VCaP (cell line): ENCODE results near the gene PDE4DIP.
"Not testable (repeated sequence)": the region's sequence is repeated elsewhere in the genome, so short reads cannot be mapped to it uniquely, and the experiment has no call there.

Experiments
- H3K27ac ChIP-seq: fragments of 450-650 bp; 2 replicates; pipeline ENCODE4 v1.5.1; 2017

PDE4DIP gene

GRCh38 chr1:148844220-148844619 is at the start of gene PDE4DIP:
TSS of gene PDE4DIP (plus strand) at chr1:148844428. CDS start at chr1:148844775, 347 bp downstream.
- H3K27ac ChIP-seq = not testable (repeated sequence)

DNA sequence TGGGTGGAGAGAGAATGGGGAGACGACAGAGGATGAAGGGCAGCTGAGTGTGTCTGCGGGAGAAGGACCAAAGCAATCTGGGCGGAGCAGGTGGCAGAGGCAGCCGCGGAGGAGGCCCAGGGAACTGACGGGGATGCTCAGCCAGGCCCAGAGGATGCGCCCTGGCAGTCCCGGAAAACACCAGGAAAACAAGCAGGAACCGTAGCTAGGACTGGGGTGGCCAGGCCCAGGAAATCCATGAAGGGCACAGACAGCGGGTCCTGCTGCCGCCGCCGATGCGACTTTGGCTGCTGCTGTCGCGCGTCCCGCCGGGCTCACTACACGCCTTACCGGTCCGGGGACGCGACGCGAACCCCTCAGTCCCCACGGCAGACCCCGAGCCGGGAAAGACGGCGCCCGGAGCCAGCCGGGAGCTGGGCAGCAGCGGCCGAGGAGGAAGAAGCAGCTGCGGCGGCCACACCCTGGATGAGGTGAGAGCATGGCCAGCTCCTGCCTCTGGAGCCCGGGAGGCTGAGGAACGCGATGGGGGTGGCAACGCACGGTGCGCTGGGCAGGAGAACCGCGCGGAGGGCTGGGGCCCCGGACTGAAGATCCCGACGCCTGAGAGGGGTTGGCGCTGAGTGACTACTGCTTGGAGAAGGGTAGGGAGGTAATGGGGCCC is 35.8 kb upstream of the PDE4DIP start:
- H3K27ac ChIP-seq = not testable (repeated sequence)

GRCh38 chr1:148808929-148809283 is 35.3 kb upstream of the PDE4DIP start:
- not testable (repeated sequence) for H3K27ac ChIP-seq

DNA sequence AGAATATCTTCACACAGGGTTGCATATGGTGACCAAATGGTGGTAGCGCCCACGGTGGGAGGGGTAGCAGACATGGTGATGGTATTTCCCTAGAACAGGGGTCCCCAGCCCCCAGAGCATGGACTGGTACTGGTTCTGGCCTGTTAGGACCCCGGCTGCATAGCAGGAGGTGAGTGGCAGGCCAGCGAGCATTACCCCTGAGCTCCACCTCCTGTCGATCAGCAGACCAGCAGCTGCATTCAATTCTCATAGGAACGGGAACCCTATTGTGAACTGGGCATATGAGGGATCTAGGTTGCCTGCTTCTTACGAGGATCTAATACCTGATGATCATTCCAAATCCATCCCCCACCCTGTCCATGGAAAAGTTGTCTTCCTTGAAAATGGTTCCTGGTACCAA is 22.0 kb upstream of the PDE4DIP start:
- H3K27ac ChIP-seq = not testable (repeated sequence)

DNA sequence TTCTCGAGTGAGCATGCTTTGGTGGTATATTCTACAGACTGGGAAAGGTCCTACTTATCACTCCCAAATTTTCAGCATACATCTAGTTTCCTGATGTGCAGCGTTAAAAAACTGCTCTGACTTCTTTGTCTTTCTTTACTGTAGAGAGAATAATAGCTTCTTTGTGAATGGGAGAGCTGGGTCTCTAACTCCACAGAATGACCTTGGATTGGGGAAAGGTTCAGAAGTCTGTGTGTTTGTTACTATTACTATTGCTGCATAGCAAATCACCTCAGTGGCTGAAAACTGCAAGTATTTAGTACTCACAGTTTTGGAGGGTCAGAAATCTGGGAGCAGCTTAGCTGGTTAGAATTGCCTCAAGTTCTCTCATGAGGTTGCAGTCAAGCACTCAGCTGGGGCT is 20.4 kb upstream of the PDE4DIP start:
- not testable (repeated sequence) for H3K27ac ChIP-seq

GRCh38 chr1:148825029-148825428 is 19.2 kb upstream of the PDE4DIP start:
- H3K27ac ChIP-seq = not testable (repeated sequence)

- not testable (repeated sequence) for H3K27ac ChIP-seq
These were observed 15.7 kb upstream of the PDE4DIP start for GRCh38 chr1:148828531-148828930.

GRCh38 chr1:148828962-148829361 is 15.3 kb upstream of the PDE4DIP start:
- H3K27ac ChIP-seq = not testable (repeated sequence)

DNA sequence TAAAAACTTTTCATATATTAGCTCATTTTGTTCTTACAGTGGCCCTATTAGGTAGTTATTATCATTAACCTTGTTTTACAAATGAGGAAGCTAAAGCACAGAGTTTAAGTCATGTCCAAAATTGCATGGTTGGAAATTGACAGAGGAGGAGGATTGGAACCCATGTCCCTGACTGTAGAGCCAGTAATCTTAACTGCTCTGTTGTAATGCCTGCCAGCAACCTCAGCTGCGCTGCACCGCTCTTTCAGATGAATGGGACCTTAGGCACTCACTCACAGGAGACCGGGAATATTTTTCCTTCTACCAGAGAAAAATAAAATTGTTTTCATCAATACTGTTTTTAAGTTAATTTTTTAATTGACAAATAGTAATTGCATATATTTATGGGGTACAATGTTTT is 14.9 kb upstream of the PDE4DIP start:
- not testable (repeated sequence) for H3K27ac ChIP-seq

GRCh38 chr1:148841262-148841661 is 3.0 kb upstream of the PDE4DIP start:
- H3K27ac ChIP-seq = not testable (repeated sequence)

DNA sequence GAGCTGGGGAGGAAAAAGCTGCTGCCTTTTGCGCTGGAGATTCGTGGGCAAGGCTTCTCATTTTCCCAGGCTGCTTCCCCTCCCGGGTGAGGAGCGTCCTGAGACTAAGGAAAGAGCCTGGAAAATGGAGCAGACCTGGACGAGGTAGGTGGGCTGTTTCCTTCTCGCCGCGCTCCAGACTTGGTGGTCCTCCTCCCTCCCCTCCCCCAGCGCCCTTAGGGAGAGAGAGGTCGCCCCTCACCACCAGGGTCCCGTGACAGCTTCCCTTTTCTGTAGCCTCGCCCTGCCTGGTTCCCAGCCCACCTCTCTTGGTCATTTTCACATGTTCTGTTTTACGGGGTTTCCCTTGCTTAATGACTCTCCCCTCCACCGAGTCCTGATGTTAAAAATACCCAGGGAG is 423 bp downstream of the PDE4DIP start:
- not testable (repeated sequence) for H3K27ac ChIP-seq

DNA sequence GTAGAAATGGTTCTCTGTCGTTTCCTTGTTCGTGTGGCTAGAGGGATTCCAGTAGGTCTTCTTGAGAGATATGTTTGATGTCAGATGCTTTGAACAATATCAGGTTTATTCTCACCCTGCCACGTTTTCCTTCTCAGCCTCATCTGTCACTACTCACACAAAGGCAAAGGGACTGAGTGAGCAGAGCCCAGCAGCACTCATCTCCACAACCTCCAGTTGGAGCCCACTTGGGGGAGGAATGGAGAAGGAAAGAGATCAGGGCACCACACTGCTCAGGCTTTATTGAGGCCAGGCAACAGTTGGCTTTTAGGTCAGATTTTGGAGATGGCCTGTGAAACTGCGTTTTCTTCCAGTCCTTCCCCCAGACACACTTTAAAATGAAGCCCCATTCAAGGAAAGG is 840 bp downstream of the PDE4DIP start:
- H3K27ac ChIP-seq = not testable (repeated sequence)

DNA sequence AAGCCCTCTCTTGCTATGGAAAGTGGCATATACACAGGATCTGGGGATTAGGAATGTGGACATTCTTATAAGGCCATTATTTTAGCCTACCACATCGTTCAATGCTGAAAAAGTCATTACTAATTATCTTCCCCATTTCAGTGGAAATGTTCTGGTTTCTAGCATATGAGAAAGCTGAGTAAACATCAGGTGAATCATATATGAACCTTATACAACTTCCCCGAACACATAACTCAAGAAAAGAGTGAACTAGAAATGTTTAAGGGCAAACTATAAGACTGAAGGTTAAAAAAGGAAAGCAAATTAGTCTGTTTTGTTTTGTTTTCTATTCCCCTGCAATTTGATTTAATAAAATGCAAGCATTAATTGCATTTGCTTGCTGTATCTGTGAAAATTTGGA is 6.1 kb downstream of the PDE4DIP start:
- not testable (repeated sequence) for H3K27ac ChIP-seq

DNA sequence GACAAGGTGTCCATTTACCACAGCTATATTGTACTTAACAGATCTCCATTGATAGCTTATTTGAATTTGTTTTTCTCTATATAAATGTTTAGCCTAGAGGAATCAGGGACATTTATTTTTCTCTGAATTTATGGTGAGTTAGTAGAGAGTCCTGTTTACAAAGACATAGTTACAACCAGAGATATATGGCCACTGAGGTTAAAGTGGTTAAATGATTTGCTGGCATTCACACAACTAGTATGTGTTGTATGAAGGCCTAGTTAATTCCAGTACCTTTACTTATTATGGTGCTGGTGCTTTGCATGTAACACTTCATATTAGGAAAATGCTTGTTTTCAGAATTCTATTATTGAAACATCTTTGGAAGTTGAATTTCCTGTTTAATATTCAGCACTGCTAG is 6.6 kb downstream of the PDE4DIP start:
- not testable (repeated sequence) for H3K27ac ChIP-seq

GRCh38 chr1:148851684-148852083 is 7.5 kb downstream of the PDE4DIP start:
- H3K27ac ChIP-seq = not testable (repeated sequence)

GRCh38 chr1:148853363-148853762 is 9.1 kb downstream of the PDE4DIP start:
- not testable (repeated sequence) for H3K27ac ChIP-seq

DNA sequence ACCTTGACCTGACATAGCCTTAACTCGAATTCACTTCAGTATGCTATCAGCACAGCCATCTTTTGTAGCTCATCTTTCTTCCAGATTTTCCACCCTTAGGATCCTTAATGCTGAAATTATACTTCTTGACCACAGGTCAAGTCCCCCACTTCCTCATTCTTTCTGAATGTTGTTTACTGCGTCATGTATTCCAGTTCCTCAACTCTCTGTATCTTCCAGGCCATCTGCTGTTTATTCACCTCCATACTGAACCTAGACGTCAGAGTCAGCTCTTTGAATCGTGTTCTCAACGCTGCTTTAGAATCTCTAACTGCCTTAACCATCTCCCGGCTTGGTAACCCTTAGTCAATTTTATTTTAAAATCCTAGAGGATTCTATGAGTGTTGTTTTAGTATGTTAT is 9.8 kb downstream of the PDE4DIP start:
- not testable (repeated sequence) for H3K27ac ChIP-seq

GRCh38 chr1:148855367-148855766 is 11.1 kb downstream of the PDE4DIP start:
- H3K27ac ChIP-seq = not testable (repeated sequence)

- not testable (repeated sequence) for H3K27ac ChIP-seq
These were observed 15.8 kb downstream of the PDE4DIP start for GRCh38 chr1:148860049-148860448.

DNA sequence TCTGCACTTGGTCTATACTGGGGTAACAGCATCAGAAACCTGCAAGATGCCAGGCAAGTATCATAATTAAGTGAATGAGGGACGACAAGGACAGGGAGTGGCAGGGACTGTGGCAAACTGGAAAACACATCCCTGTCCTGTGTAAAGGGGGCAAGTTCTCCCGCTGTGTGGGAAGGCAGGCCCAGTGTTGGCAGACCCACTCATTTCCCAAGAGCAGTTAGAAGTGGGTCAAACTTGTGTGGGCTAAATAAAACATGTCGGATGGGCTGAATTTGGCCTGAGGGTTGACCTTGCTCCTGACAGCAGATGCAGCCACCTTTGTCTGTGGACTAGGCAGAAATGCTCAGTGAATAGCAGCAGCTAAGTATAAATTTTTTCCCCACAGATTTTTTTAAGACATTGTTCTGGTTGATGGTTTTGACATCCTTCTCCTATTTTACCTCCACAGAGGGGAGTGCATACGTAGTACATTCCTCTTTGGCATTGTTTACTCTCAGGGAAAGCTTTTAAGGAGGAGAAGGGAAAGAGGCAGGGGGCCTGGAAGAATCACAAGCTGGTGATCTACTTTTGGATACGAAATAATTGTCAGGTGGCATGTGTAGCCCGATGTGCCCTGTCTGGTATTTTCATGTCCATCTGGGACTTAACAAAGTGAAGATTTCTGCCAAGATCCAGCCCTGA is 16.5 kb downstream of the PDE4DIP start:
- H3K27ac ChIP-seq = not testable (repeated sequence)

- not testable (repeated sequence) for H3K27ac ChIP-seq
These were observed 18.4 kb downstream of the PDE4DIP start for GRCh38 chr1:148862590-148862989.

DNA sequence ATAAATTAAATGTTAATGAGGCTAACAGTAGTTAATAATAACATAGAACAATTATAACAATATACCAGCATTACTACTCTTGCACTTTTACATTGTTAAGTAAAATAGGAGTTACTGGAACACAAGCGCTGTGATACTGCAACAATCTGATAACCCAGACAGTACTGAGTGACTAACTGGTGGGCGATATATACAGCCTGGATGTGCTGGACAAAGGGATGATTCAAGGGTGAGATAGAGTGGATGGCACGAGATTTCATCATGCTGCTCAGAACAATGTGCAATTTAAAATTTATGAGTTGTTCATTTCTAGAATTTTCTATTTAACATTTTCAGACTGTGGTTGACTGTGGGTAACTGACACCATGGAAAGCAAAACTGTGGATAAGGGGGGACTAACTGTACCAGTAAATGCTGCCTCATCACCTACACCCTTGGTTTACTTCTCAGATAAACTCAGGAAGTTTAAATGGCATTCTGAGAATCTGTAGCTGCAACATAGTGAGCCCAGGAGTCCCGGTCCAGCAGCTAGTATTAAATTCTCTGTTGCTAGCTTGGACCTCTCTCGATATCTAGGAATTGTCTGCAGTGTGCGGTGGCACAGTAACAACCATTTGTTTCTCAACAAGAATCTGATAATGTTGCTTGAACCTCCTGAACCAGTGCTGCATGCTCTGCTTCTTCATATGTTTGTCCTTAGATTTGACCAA is 24.9 kb downstream of the PDE4DIP start:
- H3K27ac ChIP-seq = not testable (repeated sequence)

DNA sequence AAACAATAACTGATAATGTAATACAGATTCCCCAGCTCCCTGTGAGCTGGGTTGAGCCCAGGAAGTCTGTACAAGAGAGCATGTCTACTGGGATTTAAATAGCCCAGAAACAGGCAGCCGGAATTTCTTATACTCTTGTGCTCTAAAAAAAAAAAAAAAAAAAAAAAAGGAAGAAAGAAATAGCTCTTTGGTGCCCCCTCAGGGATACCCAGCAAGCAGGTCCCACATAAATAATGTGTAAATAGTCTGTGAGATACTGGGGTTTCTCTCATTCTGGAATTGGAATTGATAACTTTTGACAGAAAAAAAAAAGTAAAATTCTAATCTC is 25.4 kb downstream of the PDE4DIP start:
- H3K27ac ChIP-seq = not testable (repeated sequence)
